GM12878 (cell line): ENCODE results near the gene MAMDC4.

ENCODE experiments used
- ATF3 ChIP-seq: IDR thresholded peaks from 2 replicates; pipeline ENCODE4 v1.6.1; 2011; ENCODE audit warnings: low read depth, mild to moderate bottlenecking, low read length, moderate library complexity, borderline replicate concordance; ENCODE audit errors: extremely low read depth
- BRCA1 ChIP-seq: IDR thresholded peaks from 2 replicates; pipeline ENCODE4 v1.6.1; 2011; ENCODE audit warnings: low read depth, low read length, improper control_type of control experiment
- CHD4 ChIP-seq: fragments of 200-600 bp; sonication (generic); IDR thresholded peaks from 2 replicates; pipeline ENCODE4 v1.6.1; 2016; ENCODE audit warnings: mild to moderate bottlenecking
- E2F8 ChIP-seq: fragments of 450-650 bp; IDR thresholded peaks from 2 replicates; pipeline ENCODE4 v1.6.1; 2018; ENCODE audit warnings: mild to moderate bottlenecking, low read depth, moderate library complexity; ENCODE audit not compliant: partially characterized antibody
- EP300 ChIP-seq, 2 experiments: fragments of 150-350 bp in 1 of 2; IDR thresholded peaks; 2 replicates each; pipeline ENCODE4 v1.6.1; 2011 to 2012; ENCODE audit warnings: low read depth in 2 of 2, low read length in 2 of 2, borderline replicate concordance in 1 of 2, improper control_type of control experiment in 1 of 2, inconsistent platforms in 1 of 2; ENCODE audit not compliant: control insufficient read depth in 1 of 2
- ESRRA ChIP-seq: IDR thresholded peaks from 2 replicates; pipeline ENCODE4 v1.6.1; 2012; ENCODE audit warnings: mild to moderate bottlenecking, low read length, improper control_type of control experiment
- GATAD2B ChIP-seq: fragments of 450-650 bp; conservative IDR thresholded peaks from 2 replicates; pipeline ENCODE4 v1.6.1; 2017; ENCODE audit warnings: low read depth, mild to moderate bottlenecking, moderate library complexity
- HDAC2 ChIP-seq: fragments of 200-600 bp; sonication (generic); IDR thresholded peaks from 2 replicates; pipeline ENCODE4 v1.6.1; 2017
- MAX ChIP-seq: IDR thresholded peaks from 2 replicates; pipeline ENCODE4 v1.6.1; 2012; ENCODE audit warnings: low read depth, low read length, improper control_type of control experiment
- POLR2AphosphoS5 ChIP-seq: IDR thresholded peaks from 2 replicates; pipeline ENCODE4 v1.6.1; 2011; ENCODE audit warnings: mild to moderate bottlenecking, low read length, inconsistent platforms
- SP1 ChIP-seq: IDR thresholded peaks from one replicate; pipeline ENCODE4 v1.6.1; 2011; ENCODE audit warnings: low read depth, low read length
- ZBTB33 ChIP-seq: fragments of 450-650 bp; IDR thresholded peaks from 2 replicates; pipeline ENCODE4 v1.6.1; 2017; ENCODE audit warnings: mild to moderate bottlenecking
- TF ChIP-seq, protein P1 (sequence below), 3 experiments: IDR thresholded peaks in 2 of 3; conservative IDR thresholded peaks in 1 of 3; 2 replicates each; pipeline ENCODE4 v1.5.1; 2011; ENCODE audit warnings: low read depth in 3 of 3, low read length in 3 of 3, mild to moderate bottlenecking in 3 of 3, control low read depth in 2 of 3, moderate library complexity in 2 of 3, inconsistent platforms in 1 of 3, mixed read lengths in 1 of 3; ENCODE audit not compliant: control insufficient read depth in 2 of 3, insufficient read depth in 1 of 3; ENCODE audit errors: extremely low read depth in 1 of 3

DNA sequence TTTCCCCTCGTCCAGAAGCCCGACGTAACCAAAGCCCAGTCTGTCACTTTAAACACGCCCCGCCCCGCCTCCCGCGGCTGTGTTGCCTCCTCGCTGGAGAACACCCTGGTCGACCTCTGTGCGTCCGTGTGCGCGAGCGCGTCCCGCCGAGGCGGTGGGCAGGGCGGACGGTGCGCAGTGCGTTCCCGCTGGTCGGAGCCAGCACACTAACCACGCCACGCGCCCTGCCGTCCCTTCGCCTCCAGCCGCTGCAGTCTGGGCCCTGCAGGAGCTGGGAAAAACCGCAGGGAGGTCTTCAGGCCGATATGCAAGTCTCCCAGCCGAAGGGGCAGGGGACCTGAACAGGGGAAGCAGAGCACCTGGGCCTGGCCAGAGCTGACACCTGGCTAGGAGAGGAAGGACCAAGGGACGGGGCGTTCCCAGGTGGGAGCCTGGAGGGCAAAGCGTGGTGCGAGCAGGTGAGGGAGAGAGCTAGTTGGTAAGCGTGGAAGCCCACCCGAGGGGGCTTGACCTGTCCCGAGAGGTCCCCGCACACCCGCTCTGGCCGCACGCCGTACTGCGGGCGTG is 4.2 kb upstream of the MAMDC4 start:
- no peak; the same call in 1 of the 2 replicates for TF ChIP-seq POLR2AphosphoS5
- TF ChIP-seq E2F8: no peak
- no peak for TF ChIP-seq SP1
- TF ChIP-seq HDAC2: no peak
- TF ChIP-seq, protein P1, sequence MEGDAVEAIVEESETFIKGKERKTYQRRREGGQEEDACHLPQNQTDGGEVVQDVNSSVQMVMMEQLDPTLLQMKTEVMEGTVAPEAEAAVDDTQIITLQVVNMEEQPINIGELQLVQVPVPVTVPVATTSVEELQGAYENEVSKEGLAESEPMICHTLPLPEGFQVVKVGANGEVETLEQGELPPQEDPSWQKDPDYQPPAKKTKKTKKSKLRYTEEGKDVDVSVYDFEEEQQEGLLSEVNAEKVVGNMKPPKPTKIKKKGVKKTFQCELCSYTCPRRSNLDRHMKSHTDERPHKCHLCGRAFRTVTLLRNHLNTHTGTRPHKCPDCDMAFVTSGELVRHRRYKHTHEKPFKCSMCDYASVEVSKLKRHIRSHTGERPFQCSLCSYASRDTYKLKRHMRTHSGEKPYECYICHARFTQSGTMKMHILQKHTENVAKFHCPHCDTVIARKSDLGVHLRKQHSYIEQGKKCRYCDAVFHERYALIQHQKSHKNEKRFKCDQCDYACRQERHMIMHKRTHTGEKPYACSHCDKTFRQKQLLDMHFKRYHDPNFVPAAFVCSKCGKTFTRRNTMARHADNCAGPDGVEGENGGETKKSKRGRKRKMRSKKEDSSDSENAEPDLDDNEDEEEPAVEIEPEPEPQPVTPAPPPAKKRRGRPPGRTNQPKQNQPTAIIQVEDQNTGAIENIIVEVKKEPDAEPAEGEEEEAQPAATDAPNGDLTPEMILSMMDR (IDR thresholded peaks at IDR 0.05 in 2 of 3, conservative IDR thresholded peaks at IDR 0.05 in 1 of 3; ENCODE audit: control insufficient read depth in 2 of 3, extremely low read depth in 1 of 3, insufficient read depth in 1 of 3, low read depth in 3 of 3, low read length in 3 of 3): no peak
- no peak for TF ChIP-seq ESRRA
- no peak for TF ChIP-seq BRCA1
- TF ChIP-seq ATF3: no peak
- no peak for TF ChIP-seq ZBTB33
- TF ChIP-seq CHD4: no peak
- TF ChIP-seq EP300 (IDR thresholded peaks at IDR 0.05; ENCODE audit: borderline replicate concordance in 1 of 2, control insufficient read depth in 1 of 2, low read depth in 2 of 2, low read length in 2 of 2): no peak
- TF ChIP-seq MAX: peak; percentile 47; the same call in 1 of the 2 replicates
- 0 out of 2 replicates have a peak, but pooled peaks have one; percentile 65 for TF ChIP-seq GATAD2B
